PC-3 (cell line): Measurements from ENCODE around the gene GALNT18.

ENCODE experiments used
- EZH2 ChIP-seq: fragments of 300-600 bp; sonication (generic); IDR thresholded peaks from one replicate; pipeline ENCODE4 v1.6.1; 2017; ENCODE audit warnings: antibody characterized with exemption, mild to moderate bottlenecking, low read length; ENCODE audit not compliant: unreplicated experiment
- EZH2phosphoT487 ChIP-seq: fragments of 300-600 bp; sonication (generic); IDR thresholded peaks from 2 replicates; pipeline ENCODE4 v1.6.1; 2018; ENCODE audit warnings: mild to moderate bottlenecking, antibody characterized with exemption, low read length, borderline replicate concordance
- TF ChIP-seq, protein P1 (sequence below): fragments of 300-600 bp; sonication (generic); conservative IDR thresholded peaks from 2 replicates; pipeline ENCODE4 v1.5.1; 2017; ENCODE audit warnings: antibody characterized with exemption, low read depth, mild to moderate bottlenecking, low read length

DNA sequence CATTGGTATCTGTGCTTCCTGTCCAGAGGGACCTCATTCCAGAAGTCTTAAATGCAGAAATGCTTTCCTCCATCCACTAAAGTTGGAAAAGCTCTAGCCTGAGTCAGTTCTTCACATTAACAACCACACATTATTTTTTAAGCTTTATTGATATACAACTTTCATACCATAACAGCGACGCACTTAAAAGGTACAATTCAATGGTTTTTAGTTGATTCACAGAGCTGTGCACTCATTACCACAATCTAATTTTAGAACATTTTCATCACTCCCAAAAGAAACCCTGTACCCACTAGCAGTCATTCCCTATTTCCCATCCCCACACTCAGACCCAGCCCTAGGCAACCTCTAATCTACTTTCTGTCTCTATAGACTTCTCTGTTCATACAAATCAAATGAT, 27.6 kb downstream of the GALNT18 start:
- no peak for TF ChIP-seq EZH2
- TF ChIP-seq, protein P1, sequence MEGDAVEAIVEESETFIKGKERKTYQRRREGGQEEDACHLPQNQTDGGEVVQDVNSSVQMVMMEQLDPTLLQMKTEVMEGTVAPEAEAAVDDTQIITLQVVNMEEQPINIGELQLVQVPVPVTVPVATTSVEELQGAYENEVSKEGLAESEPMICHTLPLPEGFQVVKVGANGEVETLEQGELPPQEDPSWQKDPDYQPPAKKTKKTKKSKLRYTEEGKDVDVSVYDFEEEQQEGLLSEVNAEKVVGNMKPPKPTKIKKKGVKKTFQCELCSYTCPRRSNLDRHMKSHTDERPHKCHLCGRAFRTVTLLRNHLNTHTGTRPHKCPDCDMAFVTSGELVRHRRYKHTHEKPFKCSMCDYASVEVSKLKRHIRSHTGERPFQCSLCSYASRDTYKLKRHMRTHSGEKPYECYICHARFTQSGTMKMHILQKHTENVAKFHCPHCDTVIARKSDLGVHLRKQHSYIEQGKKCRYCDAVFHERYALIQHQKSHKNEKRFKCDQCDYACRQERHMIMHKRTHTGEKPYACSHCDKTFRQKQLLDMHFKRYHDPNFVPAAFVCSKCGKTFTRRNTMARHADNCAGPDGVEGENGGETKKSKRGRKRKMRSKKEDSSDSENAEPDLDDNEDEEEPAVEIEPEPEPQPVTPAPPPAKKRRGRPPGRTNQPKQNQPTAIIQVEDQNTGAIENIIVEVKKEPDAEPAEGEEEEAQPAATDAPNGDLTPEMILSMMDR, result no peak
- no peak for TF ChIP-seq EZH2phosphoT487
